ENCODE measurements around the gene XBP1. TPM values are rescaled to one million over a fixed set of nuclear protein-coding genes. Genes with fewer than 3 reads are reported as not detected.

Gene XBP1
- total and polyA plus RNA-seq, 2 of the 8 experiments (the other 6 are each of a cell fraction or from before 2014, with no cell fraction given) = 99.8 to 131 TPM

DNA sequence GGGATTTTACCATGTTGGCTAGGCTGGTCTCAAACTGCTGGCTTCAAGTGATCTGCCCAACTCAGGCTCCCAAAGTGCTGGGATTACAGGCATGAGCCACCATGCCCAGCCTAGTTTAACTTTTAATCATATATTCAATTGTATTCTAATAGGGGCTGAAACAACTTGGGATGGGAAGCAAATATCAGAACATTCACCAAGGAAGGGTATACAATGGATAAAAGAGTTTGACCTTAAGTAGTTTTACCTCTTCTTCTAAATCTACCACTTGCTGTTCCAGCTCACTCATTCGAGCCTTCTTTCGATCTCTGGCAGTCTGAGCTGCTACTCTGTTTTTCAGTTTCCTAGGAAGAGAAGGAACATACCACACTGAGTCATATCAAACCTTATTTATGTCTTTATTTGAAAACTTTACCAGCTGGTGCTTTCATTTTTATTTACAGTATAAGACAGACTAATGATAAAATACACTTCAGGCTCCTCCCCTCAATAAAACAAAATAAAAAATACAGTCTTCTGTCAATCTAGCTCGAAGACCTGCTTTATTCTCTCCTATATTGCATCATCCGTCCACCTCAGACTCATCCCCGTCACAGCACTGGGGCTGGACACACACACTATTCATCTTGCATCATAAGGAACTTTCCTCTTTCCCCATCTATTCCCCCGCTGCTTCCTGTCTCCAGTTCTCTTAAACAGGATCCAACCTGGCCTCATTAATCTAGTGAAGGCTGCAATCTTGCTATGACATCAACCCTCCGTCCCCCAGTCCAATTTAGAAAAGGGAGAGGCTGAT lies 1.4 kb downstream of the XBP1 start:
- Histone ChIP-seq H3K4me1 (replicated peaks in 1 of 4; ENCODE audit: control insufficient read depth in 3 of 4, insufficient read depth in 4 of 4, low read length in 3 of 4) (peaks cover 0 to 3% (median under 1%) of the 10 kb centered on the region in 4 experiments; a peak in 1 of 7 replicates), H2AK5ac (ENCODE audit: low read depth, low read length) (0 out of 2 replicates have a peak overlapping the region, but pooled peaks have one; percentile 66), H3K18ac (ENCODE audit: extremely low read depth, low read length) (peak overlapping the region; percentile 57), H3K4ac (replicated peaks; ENCODE audit: insufficient read length, low read depth, low read length) (peak overlapping the region; percentile 19), H2BK12ac (ENCODE audit: low read depth, low read length) (peak overlapping the region; percentile 9; the same call in 1 of the 2 replicates), H4K91ac (replicated peaks; ENCODE audit: insufficient read length, low read length) (no peak overlapping the region), H3K79me1 (ENCODE audit: low read depth, low read length) (no peaks in the 10 kb centered on the region; the same call in none of the 2 replicates), H2AFZ (ENCODE audit: low read length) (no peak overlapping the region), H3K9ac (replicated peaks in 1 of 4; ENCODE audit: extremely low read depth in 1 of 4, low read depth in 3 of 4, low read length in 3 of 4) (peak overlapping the region; percentile 91 to 99 (median 96)), H3K14ac (ENCODE audit: insufficient read length) (no peak overlapping the region), H3K27ac (ENCODE audit: low read depth, low read length) (peak overlapping the region; percentile 24; the same call in 1 of the 2 replicates), H3K27me3 (replicated peaks in 1 of 4; ENCODE audit: control insufficient read depth in 3 of 4, extremely low read depth in 1 of 4, insufficient read depth in 3 of 4, low read length in 3 of 4) (no peaks in the 10 kb centered on the region), H3K23ac (ENCODE audit: insufficient read length) (no peak overlapping the region), H2BK120ac (replicated peaks; ENCODE audit: low read depth, low read length) (no peak overlapping the region), H4K8ac (ENCODE audit: extremely low read depth, insufficient read depth, low read length) (no peak overlapping the region), H2BK20ac (ENCODE audit: low read length) (no peak overlapping the region), H3K4me3 (ENCODE audit: extremely low read depth in 1 of 4, insufficient read depth in 2 of 4, low read depth in 3 of 4, low read length in 4 of 4) (peak overlapping the region; percentile 78 to 97 (median 90)), H3K4me2 (ENCODE audit: insufficient read depth in 1 of 2, low read depth in 2 of 2, low read length in 2 of 2) (peak overlapping the region; percentile 84 to 93), H3K56ac (replicated peaks; ENCODE audit: insufficient read length, low read depth, low read length) (peak overlapping the region; percentile 36), H2BK15ac (ENCODE audit: low read length) (no peak overlapping the region), H4K20me1 (replicated peaks in 1 of 2; ENCODE audit: control insufficient read depth in 1 of 2, insufficient read depth in 2 of 2, low read length in 2 of 2) (peaks cover 3 to 8% of the 10 kb centered on the region in 2 experiments), H3K23me2 (ENCODE audit: low read depth, low read length) (peaks cover 4% of the 10 kb centered on the region), H3K79me2 (ENCODE audit: control insufficient read depth in 1 of 2, insufficient read depth in 2 of 2, low read length in 2 of 2) (peaks cover 10 to 34% of the 10 kb centered on the region in 2 experiments), H3K36me3 (ENCODE audit: control insufficient read depth in 2 of 4, insufficient read depth in 4 of 4, low read length in 3 of 4) (peaks cover 22 to 51% (median 38%) of the 10 kb centered on the region in 4 experiments), H2BK5ac (ENCODE audit: low read depth, low read length) (peak overlapping the region; percentile 82), H3K9me3 (ENCODE audit: insufficient read depth in 2 of 2, low read depth in 1 of 2, low read length in 1 of 2) (no peaks in the 10 kb centered on the region), H4K5ac (ENCODE audit: insufficient read length, low read depth, low read length) (peak overlapping the region; percentile 26)
- WGBS, 2 experiments (ENCODE audit: extremely low coverage in 1 of 2, insufficient coverage in 1 of 2, insufficient read length in 1 of 2, insufficient replicate concordance in 2 of 2, low coverage in 1 of 2, low lambda C conversion rate in 2 of 2, missing lambda C conversion rate in 1 of 2) = 37% methylated on average over 7 of the region's 7 CpGs; no CpG with 5 or more reads in 1 of the 2 experiments
- no peak for TF ChIP-seq CBX8 (IDR thresholded peaks at IDR 0.05; ENCODE audit: borderline replicate concordance, low read depth, low read length)
- TF ChIP-seq TAF1 (IDR thresholded peaks at IDR 0.05; ENCODE audit: low read depth, low read length) = peak; percentile 43; the same call in 1 of the 2 replicates
- no peak for TF ChIP-seq JUN (IDR thresholded peaks at IDR 0.05; ENCODE audit: low read depth, low read length)
- TF ChIP-seq, protein P1, sequence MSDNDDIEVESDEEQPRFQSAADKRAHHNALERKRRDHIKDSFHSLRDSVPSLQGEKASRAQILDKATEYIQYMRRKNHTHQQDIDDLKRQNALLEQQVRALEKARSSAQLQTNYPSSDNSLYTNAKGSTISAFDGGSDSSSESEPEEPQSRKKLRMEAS (IDR thresholded peaks at IDR 0.05) = no peak
- TF ChIP-seq SIN3A (conservative IDR thresholded peaks at IDR 0.05 in 1 of 2, IDR thresholded peaks at IDR 0.05 in 1 of 2; ENCODE audit: low read depth in 1 of 2, low read length in 2 of 2) = 0 out of 4 replicates have a peak, but pooled peaks of 1 of the 2 experiments have one; percentile 21
- TF ChIP-seq JUND (IDR thresholded peaks at IDR 0.05; ENCODE audit: low read length) = peak; percentile 67; the same call in 1 of the 2 replicates
- TF ChIP-seq TBP (IDR thresholded peaks at IDR 0.05; ENCODE audit: low read depth, low read length) = peak; percentile 45; the same call in 1 of the 2 replicates
- TF ChIP-seq ZNF274 (IDR thresholded peaks at IDR 0.05; ENCODE audit: borderline replicate concordance, extremely low read depth, low read length) = no peak
- TF ChIP-seq, protein P2, sequence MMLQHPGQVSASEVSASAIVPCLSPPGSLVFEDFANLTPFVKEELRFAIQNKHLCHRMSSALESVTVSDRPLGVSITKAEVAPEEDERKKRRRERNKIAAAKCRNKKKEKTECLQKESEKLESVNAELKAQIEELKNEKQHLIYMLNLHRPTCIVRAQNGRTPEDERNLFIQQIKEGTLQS (IDR thresholded peaks at IDR 0.05; ENCODE audit: insufficient read depth, low read depth, low read length) = 0 out of 2 replicates have a peak, but pooled peaks have one; percentile 50
- peak; percentile 90 for TF ChIP-seq CEBPB (IDR thresholded peaks at IDR 0.05; ENCODE audit: low read depth, low read length)
- no peak for DNase-seq (ENCODE audit: low read depth in 1 of 2, low spot score in 2 of 2)
- POLR2A ChIA-PET (ENCODE audit: partially characterized antibody) = interaction anchor here (0.7 to 10.0 kb wide), 22 partner anchors 9 to 682 kb away, joined by 3 to 100 read pairs (median 5); partner anchors contain the start of genes CCDC117, EWSR1 and RHBDD3
- FAIRE-seq = no peak
- CTCF ChIA-PET (ENCODE audit: partially characterized antibody) = interaction anchor here (0.6 to 1.1 kb wide), 4 partner anchors 9 to 241 kb away, joined by 3 to 4 read pairs (median 3); no protein-coding TSS in a partner anchor

All from H1 (cell line).